Stimulated activated CD8-positive, alpha-beta memory T cell treated with anti-CD3 and anti-CD28 coated beads, Interleukin-12 subunit alpha, Interleukin-12 subunit beta, amount 100 ng/mL, for 4 hours (primary cell): ENCODE results near the gene EXOSC10.
"Not testable (repeated sequence)": the region's sequence is repeated elsewhere in the genome, so short reads cannot be mapped to it uniquely, and the experiment has no call there.

Experiments used
- DNase-seq: peaks from one replicate; pipeline ENCODE4 v3.0.0-alpha.2; 2020; ENCODE audit warnings: low read depth

Gene EXOSC10

DNA sequence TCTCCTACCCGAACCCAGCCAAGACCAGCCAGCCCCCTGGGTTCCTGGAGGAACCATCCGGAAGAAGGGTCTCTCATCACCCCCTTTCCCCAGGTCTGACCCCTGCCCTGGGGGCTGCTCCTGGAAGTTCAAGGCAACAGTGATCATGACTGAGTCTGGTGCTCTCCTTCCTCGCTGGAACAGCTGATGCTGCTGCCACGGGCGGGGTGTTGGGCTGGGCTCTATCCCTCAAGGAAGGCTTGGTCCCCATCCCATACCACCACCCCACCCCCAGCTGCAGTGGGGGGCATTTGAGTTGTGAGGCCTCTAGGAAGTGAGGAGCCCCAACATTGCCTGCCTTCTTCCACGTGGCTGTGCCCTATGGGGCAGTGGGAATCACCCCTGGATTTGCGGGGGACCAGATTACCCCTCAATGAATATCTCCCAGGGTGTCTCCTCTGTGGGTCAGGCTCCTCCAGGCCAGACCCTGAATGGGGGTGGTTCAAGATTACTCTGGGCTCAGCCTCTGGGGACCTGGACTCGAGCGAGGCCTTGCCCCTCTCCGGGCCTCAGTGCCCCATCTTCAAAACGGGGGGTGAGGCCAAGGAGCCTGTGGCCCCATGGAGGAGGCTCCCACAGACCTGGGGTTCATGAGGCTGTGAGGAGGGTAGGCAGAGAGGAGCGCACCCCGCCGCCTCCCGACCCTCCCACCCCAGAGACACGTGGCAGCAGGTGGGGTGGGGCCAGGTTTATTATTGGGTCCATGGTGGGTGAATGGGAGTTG, 55.4 kb downstream of the EXOSC10 start:
- no peak for DNase-seq

DNA sequence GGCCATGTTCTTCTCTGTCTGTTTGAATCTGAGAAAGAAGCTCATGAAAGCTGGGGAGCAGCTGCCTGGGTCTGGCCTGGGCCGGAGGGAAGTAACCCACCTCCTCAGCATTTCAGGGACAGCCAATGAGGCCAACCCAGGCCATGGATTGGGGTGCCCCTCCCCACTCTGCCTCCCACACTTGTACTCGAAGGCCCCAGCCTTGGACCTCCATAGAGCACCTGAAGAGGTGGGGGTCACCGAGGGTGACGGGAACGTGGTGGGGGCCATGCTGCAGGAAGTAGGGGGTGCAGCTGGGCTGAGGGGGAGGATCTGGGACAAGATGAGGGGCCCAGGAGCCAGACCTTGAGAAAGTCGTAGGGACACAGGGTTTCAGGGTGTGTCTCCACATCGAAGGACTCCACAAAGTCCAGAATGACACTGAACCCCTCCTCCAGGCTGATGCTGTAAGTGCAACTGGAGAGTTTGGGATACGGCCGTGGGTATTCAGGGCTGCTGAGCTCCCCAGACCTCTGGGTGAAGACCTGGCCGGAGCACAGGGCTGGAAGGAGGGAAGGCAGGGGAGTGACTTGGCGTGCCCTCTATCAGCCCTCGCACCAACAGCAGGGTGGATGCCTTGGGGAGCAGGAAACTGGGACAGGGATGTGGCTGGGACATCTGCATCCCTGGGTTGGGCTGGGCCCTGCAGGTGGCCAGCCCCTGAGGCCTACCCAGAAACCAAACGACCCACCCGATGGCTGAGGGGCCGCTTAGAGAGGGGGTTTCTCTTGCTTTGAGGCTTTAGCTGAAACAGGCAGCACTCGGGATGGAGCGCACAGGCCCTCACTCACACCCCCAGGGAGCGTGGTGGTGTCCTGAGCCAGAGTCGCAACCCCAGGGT, 56.4 kb downstream of the EXOSC10 start:
- no peak for DNase-seq

GRCh38 chr1:11042065-11042464, 57.6 kb downstream of the EXOSC10 start:
- DNase-seq: no peak

DNA sequence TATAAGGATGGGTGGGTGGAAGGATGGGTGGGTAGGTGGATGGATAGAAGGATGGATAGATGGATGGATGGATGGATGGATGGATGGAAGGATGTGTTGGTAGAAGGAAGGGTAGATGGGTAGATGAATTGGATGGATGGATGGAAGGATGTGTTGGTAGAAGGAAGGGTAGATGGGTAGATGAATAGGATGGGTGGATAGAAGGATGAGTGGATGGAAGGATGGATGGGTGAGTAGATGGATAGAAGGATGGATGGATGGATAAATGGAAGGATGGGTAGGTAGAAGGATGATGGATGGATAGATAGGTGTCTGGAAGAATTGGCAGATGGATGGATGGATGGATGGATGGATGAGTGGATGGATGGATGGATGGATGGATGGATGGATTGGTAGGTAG, 58.6 kb downstream of the EXOSC10 start:
- DNase-seq: no peak

DNA sequence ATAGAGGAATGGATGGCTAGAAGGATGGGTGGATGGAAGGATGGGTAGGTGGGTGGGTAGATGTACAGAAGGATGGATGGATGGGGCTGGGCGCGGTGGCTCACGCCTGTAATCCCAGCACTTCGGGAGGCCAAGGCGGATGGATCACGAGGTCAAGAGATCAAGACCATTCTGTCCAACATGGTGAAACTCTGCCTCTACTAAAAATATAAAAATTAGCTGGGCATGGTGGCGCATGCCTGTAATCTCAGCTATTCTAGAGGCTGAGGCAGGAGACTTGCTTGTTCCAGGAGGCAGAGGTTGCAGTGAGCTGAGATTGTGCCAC, 59.6 kb downstream of the EXOSC10 start:
- not testable (repeated sequence) for DNase-seq

- no peak for DNase-seq
Observed at GRCh38 chr1:11039351-11040104, 60.1 kb downstream of the EXOSC10 start.

- DNase-seq: peak; percentile 65
Observed at GRCh38 chr1:11037740-11038182, 61.9 kb downstream of the EXOSC10 start.

DNA sequence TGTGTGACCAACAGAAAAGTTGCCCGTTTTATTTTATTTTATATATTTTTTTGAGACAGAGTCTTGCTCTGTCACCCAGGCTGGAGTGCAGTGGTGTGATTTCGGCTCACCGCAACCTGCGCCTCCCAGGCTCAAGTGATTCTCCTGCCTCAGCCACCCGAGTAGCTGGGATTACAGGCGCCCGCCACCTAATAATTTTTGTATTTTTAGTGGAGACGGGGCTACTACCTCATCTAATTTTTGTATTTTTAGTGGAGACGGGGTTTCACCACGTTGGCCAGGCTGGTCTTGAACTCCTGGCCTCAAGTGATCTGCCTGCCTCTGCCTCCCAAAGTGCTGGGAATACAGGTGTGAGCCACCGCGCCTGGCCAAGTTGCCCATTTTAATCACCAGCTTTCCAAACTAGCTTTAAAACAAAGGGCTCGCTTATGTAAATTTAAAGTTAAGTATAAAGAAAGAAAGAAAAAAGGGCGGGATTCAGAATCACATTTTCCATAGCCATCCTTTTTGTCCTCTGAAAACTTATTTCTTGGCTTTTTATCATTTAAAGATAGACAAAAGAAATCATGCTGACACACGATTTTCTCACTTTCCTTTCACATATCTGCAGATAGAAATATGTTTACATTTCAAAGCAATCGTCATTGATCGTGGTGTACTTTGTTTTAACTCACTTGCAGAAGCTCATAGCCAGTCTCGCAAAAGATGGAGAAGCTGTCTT, 62.5 kb downstream of the EXOSC10 start:
- not testable (repeated sequence) for DNase-seq

DNA sequence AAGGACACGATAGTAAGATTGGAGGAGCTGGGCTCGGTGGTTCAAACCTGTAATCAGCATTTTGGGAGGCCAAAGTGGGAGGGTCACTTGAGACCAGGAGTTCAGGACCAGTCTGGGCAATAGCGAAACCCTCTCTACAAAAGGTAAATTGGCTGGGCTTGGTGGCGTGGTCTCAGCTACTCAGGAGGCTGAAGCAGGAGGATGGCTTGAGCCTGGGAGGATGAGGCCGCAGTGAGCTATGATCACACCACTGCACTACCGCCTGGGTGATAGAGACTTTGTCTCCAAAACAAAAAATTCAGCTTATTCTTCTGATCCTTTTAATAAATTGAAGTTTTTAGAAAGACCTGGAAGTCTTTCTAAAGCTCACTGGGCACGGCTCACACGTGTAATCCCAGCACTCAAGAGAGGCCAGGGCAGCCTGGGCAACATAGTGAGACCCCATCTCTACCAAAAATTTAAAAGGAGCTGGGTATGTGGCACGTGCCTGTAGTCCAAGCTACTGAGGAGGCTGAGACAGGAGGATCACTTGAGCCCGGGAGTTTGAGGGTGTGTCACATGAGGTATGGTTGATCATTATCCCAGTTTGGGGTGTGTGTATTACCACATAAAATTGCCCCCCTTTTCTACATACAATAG, 67.9 kb downstream of the EXOSC10 start:
- DNase-seq: no peak

GRCh38 chr1:11030865-11031264, 68.8 kb downstream of the EXOSC10 start:
- no peak for DNase-seq

- no peak for DNase-seq
Observed at GRCh38 chr1:11028018-11028417, 71.7 kb downstream of the EXOSC10 start.

GRCh38 chr1:11027316-11027715, 72.4 kb downstream of the EXOSC10 start:
- no peak for DNase-seq

GRCh38 chr1:11026903-11027302, 72.8 kb downstream of the EXOSC10 start:
- no peak for DNase-seq

DNA sequence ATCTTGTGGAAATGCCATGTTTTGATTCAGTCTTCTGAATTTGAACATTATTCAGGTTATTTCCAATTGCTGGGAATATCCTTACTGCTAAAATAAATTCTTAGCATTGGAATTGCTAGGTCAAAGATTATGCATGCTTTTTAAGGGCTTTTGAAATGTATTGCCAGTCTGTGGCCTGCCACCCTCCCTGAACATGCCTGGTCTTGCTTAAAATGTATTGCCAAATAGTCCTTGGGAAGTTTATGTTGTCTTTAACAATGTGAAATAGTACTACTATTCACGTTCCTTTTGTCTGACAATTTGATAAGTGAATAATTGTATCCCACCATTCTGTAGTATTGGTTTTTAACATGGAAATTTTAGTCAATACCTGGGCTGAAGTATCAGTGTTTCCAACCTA, 73.6 kb downstream of the EXOSC10 start:
- no peak for DNase-seq

GRCh38 chr1:11025618-11026017, 74.1 kb downstream of the EXOSC10 start:
- no peak for DNase-seq

DNA sequence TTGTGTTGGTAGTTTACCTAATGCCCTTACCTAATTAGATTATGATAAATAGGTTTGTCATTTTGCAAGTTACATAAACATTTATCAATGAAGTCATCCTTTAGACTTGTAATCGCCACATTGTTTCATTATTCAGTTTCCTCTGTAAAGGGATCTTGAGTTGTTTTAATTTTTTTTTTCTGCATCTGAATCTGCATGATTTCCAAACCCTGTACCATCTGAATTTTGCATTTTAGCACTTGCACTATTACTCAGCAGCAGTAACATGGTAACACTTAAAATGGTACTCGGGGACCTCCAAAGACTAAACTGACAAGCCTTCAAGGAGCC, 74.8 kb downstream of the EXOSC10 start:
- no peak for DNase-seq

GRCh38 chr1:11024154-11024873, 75.4 kb downstream of the EXOSC10 start:
- DNase-seq: no peak

DNA sequence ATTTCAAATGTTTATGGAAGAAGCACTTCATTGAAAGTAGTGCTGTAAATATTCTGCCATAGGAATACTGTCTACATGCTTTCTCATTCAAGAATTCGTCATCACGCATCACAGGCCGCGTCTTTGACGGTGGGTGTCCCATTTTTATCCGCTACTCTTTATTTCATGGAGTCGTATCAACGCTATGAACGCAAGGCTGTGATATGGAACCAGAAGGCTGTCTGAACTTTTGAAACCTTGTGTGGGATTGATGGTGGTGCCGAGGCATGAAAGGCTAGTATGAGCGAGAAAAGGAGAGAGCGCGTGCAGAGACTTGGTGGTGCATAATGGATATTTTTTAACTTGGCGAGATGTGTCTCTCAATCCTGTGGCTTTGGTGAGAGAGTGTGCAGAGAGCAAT, 76.5 kb downstream of the EXOSC10 start:
- no peak for DNase-seq

DNA sequence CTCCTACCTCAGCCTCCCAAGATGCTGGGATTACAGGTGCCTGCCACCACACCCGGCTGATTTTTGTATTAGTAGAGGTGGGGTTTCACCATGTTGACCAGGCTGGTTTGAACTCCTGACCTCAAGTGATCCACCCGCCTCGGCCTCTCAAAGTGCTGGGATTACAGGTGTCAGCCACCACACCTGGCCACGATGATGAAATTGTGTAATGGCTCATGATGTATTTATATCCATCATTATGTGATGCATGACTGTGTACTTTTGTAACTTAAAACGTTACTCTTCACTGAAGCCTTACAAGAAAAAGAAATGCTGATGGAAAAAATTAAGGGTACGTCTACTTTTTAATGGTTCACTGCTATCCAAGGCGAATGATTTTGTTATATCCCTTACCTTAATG, 79.7 kb downstream of the EXOSC10 start:
- DNase-seq: no peak

DNA sequence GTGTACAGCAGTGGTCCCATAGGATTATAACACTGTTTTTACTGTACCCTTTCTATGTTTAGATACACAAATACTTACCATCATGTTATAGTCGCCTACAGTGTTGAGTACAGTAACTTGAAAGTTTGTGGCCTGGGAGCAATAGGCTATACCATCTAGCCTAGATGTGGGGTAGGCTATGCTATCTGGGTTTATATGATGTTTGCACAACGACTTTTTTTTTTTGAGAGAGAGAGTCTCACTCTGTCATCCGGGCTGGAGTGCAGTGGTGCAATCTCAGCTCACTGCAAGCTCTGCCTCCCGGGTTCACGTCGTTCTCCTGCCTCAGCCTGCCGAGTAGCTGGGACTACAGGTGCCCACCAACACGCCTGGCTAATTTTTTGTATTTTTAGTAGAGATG, 80.3 kb downstream of the EXOSC10 start:
- DNase-seq: not testable (repeated sequence)
